GM18861 (cell line): Measurements from ENCODE around the gene FOXP1.
A peak's percentile ranks its signal among the peaks of the same experiment; 100 is the strongest.
"Not testable (repeated sequence)": the region's sequence is repeated elsewhere in the genome, so short reads cannot be mapped to it uniquely, and the experiment has no call there.

Experiments used
- ATAC-seq: cut with Tn5 transposase; IDR thresholded peaks from one replicate; pipeline ENCODE4 v1.9.1; 2021; ENCODE audit not compliant: unreplicated experiment

FOXP1 gene

GRCh38 chr3:71532639-71533395 is 50.7 kb downstream of the FOXP1 start:
- no peak for ATAC-seq

- no peak for ATAC-seq
Observed at GRCh38 chr3:71530903-71531530, 52.5 kb downstream of the FOXP1 start.

- ATAC-seq: peak; percentile 98
Observed at GRCh38 chr3:71528816-71529215, 54.7 kb downstream of the FOXP1 start.

- not testable (repeated sequence) for ATAC-seq
Observed at GRCh38 chr3:71526448-71526847, 57.1 kb downstream of the FOXP1 start.

- ATAC-seq: no peak
Observed at GRCh38 chr3:71525391-71525790, 58.1 kb downstream of the FOXP1 start.

- no peak for ATAC-seq
Observed at GRCh38 chr3:71524672-71525071, 58.9 kb downstream of the FOXP1 start.

- no peak for ATAC-seq
Observed at GRCh38 chr3:71523628-71524027, 59.9 kb downstream of the FOXP1 start.

GRCh38 chr3:71521940-71522876 is 61.3 kb downstream of the FOXP1 start:
- ATAC-seq: no peak

GRCh38 chr3:71521021-71521352 is 62.5 kb downstream of the FOXP1 start:
- no peak for ATAC-seq

- no peak for ATAC-seq
Observed at GRCh38 chr3:71520161-71521020, 63.1 kb downstream of the FOXP1 start.

- no peak for ATAC-seq
Observed at GRCh38 chr3:71518089-71518488, 65.4 kb downstream of the FOXP1 start.

GRCh38 chr3:71517271-71517791 is 66.2 kb downstream of the FOXP1 start:
- no peak for ATAC-seq

- no peak for ATAC-seq
Observed at GRCh38 chr3:71515636-71516365, 67.7 kb downstream of the FOXP1 start.

- no peak for ATAC-seq
Observed at GRCh38 chr3:71514621-71515020, 68.9 kb downstream of the FOXP1 start.

GRCh38 chr3:71513515-71513914 is 70.0 kb downstream of the FOXP1 start:
- ATAC-seq: no peak

- no peak for ATAC-seq
Observed at GRCh38 chr3:71513081-71513480, 70.4 kb downstream of the FOXP1 start.

GRCh38 chr3:71512544-71512943 is 71.0 kb downstream of the FOXP1 start:
- no peak for ATAC-seq

- peak; percentile 64 for ATAC-seq
Observed at GRCh38 chr3:71512000-71512399, 71.5 kb downstream of the FOXP1 start.

GRCh38 chr3:71511446-71511845 is 72.1 kb downstream of the FOXP1 start:
- ATAC-seq: no peak

- no peak for ATAC-seq
Observed at GRCh38 chr3:71511037-71511436, 72.5 kb downstream of the FOXP1 start.
